GM18951 (cell line): ENCODE results near the gene HS6ST2.

Experiments
- POLR2A ChIP-seq: IDR thresholded peaks from 4 replicates; pipeline ENCODE4 v1.6.1; 2011; ENCODE audit warnings: mild to moderate bottlenecking; ENCODE audit not compliant: insufficient read length, insufficient read depth; ENCODE audit errors: extremely low read depth
- in situ Hi-C: fragments of 300-500 bp; cut with MboI; formaldehyde crosslinking; loops from one replicate; pipeline ENCODE4 v1.12.0; 2022; ENCODE audit warnings: low sequenced_read_pairs, mixed read lengths, inconsistent platforms; ENCODE audit not compliant: unreplicated experiment

Gene HS6ST2

DNA sequence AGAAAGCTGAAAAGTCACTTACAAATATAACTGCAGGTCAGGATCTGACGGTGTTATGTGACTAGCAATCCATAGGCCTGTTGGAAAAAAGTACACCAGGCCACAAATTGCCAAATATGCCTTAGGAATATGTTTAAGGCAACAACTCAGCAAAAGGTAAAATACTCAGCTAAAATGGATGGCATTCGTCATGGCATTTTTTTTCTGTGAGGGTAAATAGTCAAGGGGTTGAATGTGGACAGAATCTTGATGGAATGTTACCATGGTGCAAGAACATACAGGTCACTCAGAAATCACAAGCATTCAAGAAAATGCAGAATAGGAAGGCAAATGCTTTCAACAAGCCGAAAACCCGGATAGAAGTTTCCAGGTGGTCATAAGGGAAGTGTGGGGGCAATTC, 347.9 kb downstream of the HS6ST2 start:
- TF ChIP-seq POLR2A = no peak
- in situ Hi-C loops = loop anchor here (25.0 kb wide), 1 partner anchor 523 kb away; no protein-coding TSS in a partner anchor

DNA sequence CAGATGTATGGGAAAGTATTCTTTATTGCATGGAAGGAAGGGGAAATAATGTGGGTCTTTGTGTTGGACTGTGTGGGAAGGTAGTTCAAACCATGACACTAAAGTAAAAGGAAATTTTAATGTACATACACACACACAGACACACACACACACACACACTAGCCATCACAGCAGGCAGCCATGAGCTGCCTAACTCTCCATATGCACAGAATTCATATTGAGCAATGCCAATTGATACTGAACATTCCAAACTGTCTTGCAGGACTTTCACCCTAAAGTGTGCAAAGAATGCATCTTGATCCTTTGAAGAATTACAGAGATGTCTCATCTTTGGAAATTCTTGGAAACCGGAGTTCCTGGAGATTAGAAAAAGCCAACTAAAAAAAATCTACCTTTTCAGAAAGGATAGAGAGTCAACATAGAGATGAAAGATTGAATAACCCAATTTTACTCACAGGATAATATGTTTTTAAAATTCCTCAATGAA, 349.0 kb downstream of the HS6ST2 start:
- in situ Hi-C loops = loop anchor here (10.0 to 25.0 kb wide), 2 partner anchors 315 to 522 kb away; no protein-coding TSS in a partner anchor
- TF ChIP-seq POLR2A = no peak

DNA sequence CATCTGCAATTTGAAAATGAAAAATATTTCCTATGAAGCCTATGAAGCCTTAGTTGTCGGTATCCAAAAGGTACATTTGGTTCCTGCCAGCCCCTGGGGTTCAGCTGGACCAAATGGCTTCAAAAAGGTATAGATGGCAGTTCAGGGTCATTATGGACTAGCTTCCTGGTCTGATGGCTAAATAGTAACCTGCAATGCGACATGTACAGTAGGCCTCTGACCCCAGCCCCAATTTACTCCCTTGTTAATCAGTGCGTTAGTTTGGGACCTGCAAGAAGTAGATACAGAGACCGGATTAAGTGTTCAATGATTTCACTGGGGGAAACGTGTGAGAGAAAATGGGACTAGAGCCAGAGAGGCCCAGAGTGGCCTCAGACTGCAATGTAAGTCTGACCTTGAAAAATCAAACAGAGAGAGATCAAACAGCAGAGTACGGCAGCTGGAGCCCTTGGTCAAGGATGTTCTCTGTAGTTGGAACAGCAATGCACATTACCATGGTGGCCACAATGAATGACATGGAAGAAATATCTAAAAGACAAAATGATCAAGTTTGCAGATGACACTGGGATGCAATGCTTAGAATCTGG, 354.6 kb downstream of the HS6ST2 start:
- no peak for TF ChIP-seq POLR2A
- in situ Hi-C loops = loop anchor here (10.0 to 25.0 kb wide), 2 partner anchors 309 to 516 kb away; no protein-coding TSS in a partner anchor

DNA sequence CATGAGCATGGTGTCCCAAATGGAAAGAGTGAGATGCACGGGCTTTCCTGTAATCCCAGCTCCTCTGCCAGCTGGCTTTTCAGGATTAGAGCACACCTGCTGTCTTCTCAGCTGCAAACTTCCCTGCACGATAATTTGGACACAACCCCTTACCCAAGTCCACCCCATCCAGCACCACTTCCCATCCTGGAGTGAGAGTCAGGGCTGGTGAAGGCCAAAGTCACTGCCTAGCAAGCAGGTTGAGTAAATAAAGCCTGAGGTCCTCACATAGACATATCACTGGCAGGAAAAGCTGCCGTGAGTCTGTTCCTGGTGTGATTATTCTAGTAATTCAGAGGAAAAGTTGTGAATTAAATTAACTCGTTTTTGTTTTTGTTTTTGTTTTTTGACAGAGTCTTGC, 355.7 kb downstream of the HS6ST2 start:
- TF ChIP-seq POLR2A = no peak
- in situ Hi-C loops = loop anchor here (10.0 to 25.0 kb wide), 2 partner anchors 308 to 515 kb away; no protein-coding TSS in a partner anchor

DNA sequence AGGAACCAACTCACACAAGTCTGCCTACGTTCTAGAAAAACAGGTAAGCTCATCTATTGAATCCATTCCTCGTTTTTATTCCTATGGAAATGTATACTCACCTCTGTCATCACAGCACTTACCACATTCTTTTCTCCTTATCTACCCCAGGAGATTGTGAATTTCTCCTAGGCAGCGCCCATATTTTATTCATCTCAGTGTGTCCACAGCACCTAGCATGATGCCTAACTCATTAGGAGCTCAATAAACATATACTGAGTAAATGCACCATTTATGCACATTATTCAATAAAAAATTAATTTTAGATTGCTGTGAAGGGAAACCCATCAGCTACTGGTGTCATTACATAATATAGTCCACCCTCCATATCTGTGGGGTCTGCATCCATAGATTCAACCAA, 363.4 kb downstream of the HS6ST2 start:
- in situ Hi-C loops = no loop called here
- TF ChIP-seq POLR2A = no peak

DNA sequence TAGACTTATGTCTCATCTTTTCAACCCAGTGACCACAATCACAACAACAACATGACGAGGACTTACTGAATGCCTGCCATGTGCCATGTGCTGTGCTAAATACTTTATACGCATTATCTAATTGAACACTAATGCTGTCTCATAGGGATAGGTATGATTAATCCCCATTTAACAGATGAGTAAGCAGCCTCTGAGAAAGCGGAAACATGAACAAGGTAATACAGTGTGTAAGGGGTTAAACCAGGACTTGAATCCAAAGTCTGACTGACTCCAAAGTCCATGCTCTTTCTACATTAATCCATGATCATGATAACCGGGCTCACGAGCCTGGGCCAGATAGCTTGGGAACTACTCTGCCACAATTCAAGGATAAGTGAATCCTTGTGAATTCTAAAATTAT, 364.3 kb downstream of the HS6ST2 start:
- in situ Hi-C loops = no loop called here
- no peak for TF ChIP-seq POLR2A

DNA sequence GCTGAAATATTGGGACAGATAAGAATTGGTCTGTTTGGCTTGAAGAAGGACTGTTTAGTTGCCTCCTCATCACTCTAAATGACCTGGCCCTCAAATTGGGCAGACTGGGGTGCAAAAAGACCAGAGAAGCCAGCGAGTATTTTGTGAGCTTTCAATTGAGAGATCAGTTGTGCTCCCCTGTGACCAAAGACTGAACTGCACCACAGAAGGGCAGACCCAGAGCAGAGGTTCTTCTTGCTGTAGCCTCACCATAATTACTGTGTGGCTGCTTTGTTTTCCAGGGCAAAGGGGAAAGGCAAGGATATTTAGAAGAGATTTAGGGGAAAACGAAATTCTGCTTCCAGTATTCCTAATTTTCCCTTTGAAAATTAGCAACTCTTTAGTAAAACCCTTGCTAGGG, 365.5 kb downstream of the HS6ST2 start:
- in situ Hi-C loops = no loop called here
- no peak for TF ChIP-seq POLR2A

DNA sequence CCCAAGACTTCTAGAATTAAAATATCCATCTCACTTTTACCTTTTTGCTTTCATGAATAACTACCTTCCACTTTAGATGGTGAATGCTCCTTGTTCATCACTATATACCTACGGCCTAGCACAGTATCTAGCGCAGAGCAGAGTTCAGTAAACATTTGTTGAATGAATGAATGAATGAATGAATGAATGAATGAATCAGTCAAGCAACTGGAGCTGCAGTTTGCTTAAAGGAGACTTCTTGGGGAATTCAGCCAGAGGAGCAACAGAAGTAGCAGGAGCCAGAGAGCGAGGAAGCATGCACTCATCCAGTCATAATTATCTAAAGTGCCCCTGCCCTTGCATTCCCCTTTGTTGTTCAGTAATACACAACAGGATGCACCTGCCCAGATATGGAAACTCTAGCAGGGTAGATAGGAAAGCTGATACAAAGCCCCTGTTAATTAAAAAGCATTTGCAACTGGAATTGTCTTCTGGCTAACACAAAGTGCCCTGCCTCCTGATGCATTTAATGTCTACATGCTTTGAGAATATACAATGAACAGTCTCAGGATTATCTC, 366.6 kb downstream of the HS6ST2 start:
- TF ChIP-seq POLR2A = no peak
- in situ Hi-C loops = no loop called here

DNA sequence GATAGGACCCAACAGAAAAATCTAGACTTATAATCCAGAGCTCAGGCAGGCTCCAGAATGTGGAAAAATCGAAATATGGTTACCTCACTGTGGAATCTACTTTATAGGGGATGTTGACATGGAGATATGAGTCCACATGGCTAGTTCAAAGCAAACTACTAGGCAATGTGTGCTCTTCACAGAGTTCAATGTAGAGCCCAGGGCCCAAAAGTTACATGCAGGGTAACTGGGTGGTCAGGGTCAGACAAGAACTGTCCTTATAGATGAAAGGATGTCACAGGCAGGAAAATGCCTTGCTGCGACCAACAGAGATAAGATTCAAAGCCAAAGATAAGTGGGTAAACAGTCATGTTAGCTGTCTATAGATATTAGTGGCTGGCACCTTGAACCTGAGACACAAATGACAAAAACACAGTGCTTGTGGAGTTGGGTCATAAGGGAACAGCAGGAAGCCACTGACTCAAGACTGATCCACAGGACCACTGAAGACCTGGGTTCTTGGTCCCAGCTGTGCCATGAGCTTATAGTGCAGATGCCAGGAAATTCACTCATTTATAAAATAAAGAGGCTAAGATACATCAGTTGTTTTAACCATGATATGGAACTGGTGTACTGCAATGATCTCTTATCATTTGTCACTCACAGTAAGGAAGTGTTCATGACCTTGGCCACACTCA, 367.9 kb downstream of the HS6ST2 start:
- TF ChIP-seq POLR2A = no peak
- in situ Hi-C loops = no loop called here

DNA sequence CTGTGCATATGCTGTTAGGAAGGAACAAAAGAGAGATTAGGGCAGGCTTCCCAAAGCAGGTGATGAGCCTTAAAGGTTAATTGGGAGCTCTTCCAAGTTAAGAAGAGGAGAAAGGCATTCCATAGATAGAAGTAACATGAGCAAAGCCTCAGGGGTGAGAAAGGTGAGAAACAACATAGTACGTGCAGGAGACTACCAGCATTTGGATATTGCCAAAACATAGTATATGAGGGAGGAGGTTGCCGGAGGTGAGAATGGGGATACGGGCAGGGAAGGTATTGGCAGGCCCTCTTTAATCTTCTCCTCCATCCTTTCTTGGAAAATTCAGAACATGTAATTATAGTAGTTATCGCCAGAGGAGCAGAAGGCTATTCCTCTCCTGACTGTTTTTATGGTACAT, 373.5 kb downstream of the HS6ST2 start:
- in situ Hi-C loops = no loop called here
- TF ChIP-seq POLR2A = no peak

DNA sequence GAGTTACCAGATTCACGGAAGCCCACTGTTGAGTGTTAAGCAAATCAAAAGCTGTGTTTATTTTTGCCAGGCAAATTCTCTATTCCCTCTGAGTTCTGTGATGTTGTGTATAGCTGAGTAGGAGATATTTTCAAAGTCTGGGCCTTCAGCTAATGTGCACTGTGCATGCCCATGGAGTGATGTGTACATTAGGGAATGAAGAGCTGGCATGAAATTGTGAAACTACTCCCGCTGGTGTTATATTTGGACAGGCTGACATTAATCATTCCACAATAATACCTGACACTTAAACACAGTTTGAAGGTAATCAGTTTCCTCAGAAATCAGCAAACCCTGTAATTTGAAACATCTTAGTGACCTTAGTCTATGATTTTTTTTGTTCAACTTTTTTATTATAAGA, 381.5 kb downstream of the HS6ST2 start:
- in situ Hi-C loops = no loop called here
- no peak for TF ChIP-seq POLR2A
